HepG2 (cell line): ENCODE results near the gene LCTL. TPM values are rescaled to one million over a fixed set of nuclear protein-coding genes. Genes with fewer than 3 reads are reported as not detected.

Experiments used
- ATAC-seq: fragments of 200-7000 bp; cut with Tn5 transposase; 3 replicates; pipeline ENCODE4 v1.9.1; 2020; ENCODE audit warnings: mild to moderate bottlenecking, moderate library complexity
- BruUV-seq: library from RNA; stranded (reverse); fragments of 400-500 nt; replicated peaks from 2 replicates; lab custom pipeline; 2021; lab: Mats Ljungman, UMichigan
- CTCF ChIA-PET: fragments of 300-600 bp; formaldehyde crosslinking; extraction: SDS; loops from one replicate; lab custom pipeline; 2021; ENCODE audit warnings: low total read pairs, inconsistent platforms, low intra/inter-chr PET ratio; lab: Yijun Ruan, JAX
- POLR2A ChIA-PET: fragments of 350-600 bp; sonication (Branson Sonifier 250); formaldehyde crosslinking; loops from one replicate; lab custom pipeline; 2020; ENCODE audit warnings: antibody characterized with exemption, inconsistent platforms; lab: Yijun Ruan, JAX
- DNase-seq: peaks from one replicate; pipeline ENCODE4 v3.0.0-alpha.2; 2015; ENCODE audit warnings: low spot score
- FAIRE-seq: peaks from 3 replicates; lab custom pipeline; 2011; peaks lifted over from hg19 to GRCh38; lab: Jason Lieb, UNC
- H2AFZ ChIP-seq: one replicate; pipeline ENCODE4 v1.6.1; 2011; ENCODE audit warnings: low read length, inconsistent platforms
- H3K27ac ChIP-seq: fragments of 300-600 bp; 3 replicates; pipeline ENCODE4 v1.8.0; 2011; ENCODE audit warnings: mixed run types, mild to moderate bottlenecking, mixed read lengths, low read length, inconsistent platforms; ENCODE audit not compliant: insufficient read depth; ENCODE audit errors: extremely low read length
- H3K27me3 ChIP-seq, 2 experiments: fragments of 200-600 bp in 1 of 2; 2 replicates in 1 of 2; 3 replicates in 1 of 2; pipeline versions ENCODE4 v1.6.0 to v1.8.0; 2011; ENCODE audit warnings: low read length in 2 of 2, mild to moderate bottlenecking in 2 of 2, moderate library complexity in 2 of 2, inconsistent platforms in 1 of 2; ENCODE audit not compliant: insufficient read depth in 2 of 2, control insufficient read depth in 1 of 2
- H3K36me3 ChIP-seq, 2 experiments: fragments of 200-600 bp in 1 of 2; replicated peaks in 1 of 2; 2 replicates in 1 of 2; 3 replicates in 1 of 2; pipeline versions ENCODE4 v1.5.1 to v1.8.0; 2011; ENCODE audit warnings: low read length in 2 of 2, inconsistent platforms in 1 of 2; ENCODE audit not compliant: insufficient read depth in 2 of 2, control insufficient read depth in 1 of 2
- H3K4me1 ChIP-seq: 2 replicates; pipeline ENCODE4 v1.5.1; 2012; ENCODE audit warnings: low read length, inconsistent platforms; ENCODE audit not compliant: insufficient read depth
- H3K4me2 ChIP-seq: 2 replicates; pipeline ENCODE4 v1.6.0; 2011; ENCODE audit warnings: low read depth, low read length, inconsistent platforms
- H3K4me3 ChIP-seq, 3 experiments: fragments of 200-600 bp in 1 of 3; sonication (generic), shearing (Covaris generic) in 1 of 3; replicated peaks in 1 of 3; 2 replicates each; pipeline ENCODE4 v1.5.1; 2011 to 2016; ENCODE audit warnings: low read length in 3 of 3, inconsistent platforms in 2 of 3, low read depth in 2 of 3, mild to moderate bottlenecking in 2 of 3, control low read depth in 1 of 3, mixed read lengths in 1 of 3; ENCODE audit not compliant: insufficient read depth in 1 of 3
- H3K79me2 ChIP-seq: one replicate; pipeline ENCODE4 v1.6.1; 2011; ENCODE audit warnings: low read length, inconsistent platforms; ENCODE audit not compliant: insufficient read depth
- H3K9ac ChIP-seq: 2 replicates; pipeline ENCODE4 v1.6.0; 2011; ENCODE audit warnings: mild to moderate bottlenecking, low read depth, low read length, inconsistent platforms; ENCODE audit not compliant: insufficient read depth
- H3K9me3 ChIP-seq: 2 replicates; pipeline ENCODE4 v1.5.1; 2012; ENCODE audit warnings: mild to moderate bottlenecking, low read length
- H4K20me1 ChIP-seq: 2 replicates; pipeline ENCODE4 v1.6.0; 2011; ENCODE audit warnings: inconsistent platforms, mild to moderate bottlenecking, low read length, moderate library complexity; ENCODE audit not compliant: insufficient read depth
- AFF4 ChIP-seq: sonication (generic); formaldehyde crosslinking; IDR thresholded peaks from 2 replicates; pipeline ENCODE4 v1.4.0; 2020; ENCODE audit warnings: missing genetic modification reagents
- CHCHD3 ChIP-seq: sonication (generic); formaldehyde crosslinking; IDR thresholded peaks from 2 replicates; pipeline ENCODE4 v1.8.0; 2022; ENCODE audit warnings: mild to moderate bottlenecking, missing genetic modification reagents, moderate library complexity
- ETV5 ChIP-seq: IDR thresholded peaks from 2 replicates; pipeline ENCODE4 v1.6.1; 2018; ENCODE audit warnings: missing biosample characterization, missing genetic modification reagents, inconsistent platforms, borderline replicate concordance
- MLLT10 ChIP-seq: sonication (generic); formaldehyde crosslinking; IDR thresholded peaks from 2 replicates; pipeline ENCODE4 v1.4.0; 2020; ENCODE audit warnings: missing genetic modification reagents
- PITX1 ChIP-seq: sonication (generic); formaldehyde crosslinking; IDR thresholded peaks from 2 replicates; pipeline ENCODE4 v1.5.1; 2020; ENCODE audit warnings: mild to moderate bottlenecking, missing genetic modification reagents
- POGZ ChIP-seq: sonication (generic); formaldehyde crosslinking; IDR thresholded peaks from 2 replicates; pipeline ENCODE4 v1.4.0; 2020; ENCODE audit warnings: mild to moderate bottlenecking, missing genetic modification reagents
- REL ChIP-seq: sonication (generic); formaldehyde crosslinking; conservative IDR thresholded peaks from 2 replicates; pipeline ENCODE4 v1.8.0; 2022; ENCODE audit warnings: mild to moderate bottlenecking, missing genetic modification reagents, moderate library complexity
- SCMH1 ChIP-seq: sonication (generic); formaldehyde crosslinking; IDR thresholded peaks from 2 replicates; pipeline ENCODE4 v1.9.0; 2021; ENCODE audit warnings: missing genetic modification reagents, mild to moderate bottlenecking, borderline replicate concordance
- ZNF629 ChIP-seq: sonication (generic); formaldehyde crosslinking; conservative IDR thresholded peaks from 2 replicates; pipeline ENCODE4 v1.5.0; 2020; ENCODE audit warnings: missing genetic modification reagents
- ZNF782 ChIP-seq: sonication (generic); formaldehyde crosslinking; IDR thresholded peaks from 2 replicates; pipeline ENCODE4 v1.4.0; 2020; ENCODE audit warnings: missing genetic modification reagents, mild to moderate bottlenecking, borderline replicate concordance
- WGBS: methylation state at CpG from one replicate; pipeline ENCODE4 v1.1.6; 2017; ENCODE audit warnings: low lambda C conversion rate; 5-methylcytosine and 5-hydroxymethylcytosine counted together
- in situ Hi-C: cut with HindIII; loops from 2 replicates; pipeline ENCODE4 v1.10.0; 2017; ENCODE audit warnings: low pct_unique_long_range_greater_than_20kb; ENCODE audit not compliant: extremely low pct_ligation_motif_present
- intact Hi-C: fragments of 100-400 bp; cut with micrococcal nuclease; formaldehyde crosslinking; loops from one replicate; pipeline ENCODE4 v1.10.0; 2022; ENCODE audit not compliant: unreplicated experiment
- polyA plus RNA-seq, 8 experiments: library from polyadenylated mRNA; depleted of rRNA in 3 of 8; stranded (reverse) in 7 of 8; unstranded in 1 of 8; fragments of >200 nt; fragmentation: Illumina TruSeq in 4 of 8; extraction: Trizol in 4 of 8; gene quantifications; 2 replicates each; pipeline versions ENCODE4 v1.2.1 to v1.2.3, GENCODE V29; 2011 to 2016; ENCODE audit warnings: low read depth in 4 of 8, missing spikeins in 1 of 8, mixed read lengths in 1 of 8; ENCODE audit not compliant: insufficient read depth in 1 of 8
- total RNA-seq, 5 experiments: library from RNA; depleted of rRNA; stranded (reverse); fragments of >200 nt; fragmentation: Illumina TruSeq; extraction: Trizol; gene quantifications; 2 replicates each; pipeline ENCODE4 v1.2.3, GENCODE V29; 2016; ENCODE audit warnings: low read depth in 1 of 5

LCTL gene
- total and polyA plus RNA-seq, 2 of the 13 experiments (the other 11 are each of a cell fraction or from before 2014, with no cell fraction given) = 0.96 to 1.4 TPM

- FAIRE-seq (no peak), ATAC-seq (no peak), DNase-seq (no peak)
- H4K20me1 ChIP-seq = no peaks in the 10 kb centered on the region
- no peak overlapping the region for H3K4me2 ChIP-seq
- H3K4me1 ChIP-seq = peaks cover 31% of the 10 kb centered on the region
- H3K36me3 ChIP-seq = no peaks in the 10 kb centered on the region
- in situ Hi-C loops = loop anchor here (5.0 kb wide), 1 partner anchor 163 kb away; no protein-coding TSS in a partner anchor
- ChIA-PET POLR2A (no interaction called here), CTCF (no interaction called here)
- no peaks in the 10 kb centered on the region for H3K79me2 ChIP-seq
- H3K4me3 ChIP-seq = no peak overlapping the region
- no TSS peak for BruUV-seq
- no peak overlapping the region for H3K27ac ChIP-seq
- WGBS = 76% methylated on average over 3 of the region's 5 CpGs
- H2AFZ ChIP-seq = no peak overlapping the region
- intact Hi-C loops = no loop called here
- TF ChIP-seq SCMH1 (CRISPR knock-in tag) = no peak
- peak; percentile 49; the same call in 1 of the 2 replicates for TF ChIP-seq ZNF629 (CRISPR knock-in tag)
- no peak for TF ChIP-seq CHCHD3
- H3K9me3 ChIP-seq = no peaks in the 10 kb centered on the region
- no peak overlapping the region for H3K9ac ChIP-seq
- H3K27me3 ChIP-seq = peaks cover 0 to 2% of the 10 kb centered on the region in 2 experiments; a peak in 2 of 5 replicates
Observed at GRCh38 chr15:66614456-66614855, 48.7 kb upstream of the LCTL start.

- H3K79me2 ChIP-seq = no peaks in the 10 kb centered on the region
- no TSS peak for BruUV-seq
- 100% methylated on average over 3 of the region's 3 CpGs for WGBS
- no peaks in the 10 kb centered on the region for H3K9me3 ChIP-seq
- FAIRE-seq = no peak
- no peak for DNase-seq
- TF ChIP-seq ETV5 (no peak), MLLT10 (no peak), ZNF782 (CRISPR knock-in tag) (no peak), REL (CRISPR knock-in tag) (no peak), POGZ (CRISPR knock-in tag) (no peak), AFF4 (CRISPR knock-in tag) (no peak), PITX1 (CRISPR knock-in tag) (no peak)
- no peaks in the 10 kb centered on the region for H3K36me3 ChIP-seq
- in situ Hi-C loops (loop anchor here (5.0 kb wide), 1 partner anchor 164 kb away; no protein-coding TSS in a partner anchor), intact Hi-C loops (no loop called here)
- H3K27me3 ChIP-seq = peaks cover 0 to 2% of the 10 kb centered on the region in 2 experiments; a peak in 2 of 5 replicates
- no peak overlapping the region for H3K4me2 ChIP-seq
- ChIA-PET POLR2A (no interaction called here), CTCF (no interaction called here)
- H3K9ac ChIP-seq = no peak overlapping the region
- H3K4me1 ChIP-seq = peaks cover 28% of the 10 kb centered on the region
- H3K27ac ChIP-seq = no peak overlapping the region
- H3K4me3 ChIP-seq = no peak overlapping the region
- H4K20me1 ChIP-seq = no peaks in the 10 kb centered on the region
- H2AFZ ChIP-seq = no peak overlapping the region
- ATAC-seq = no peak
Observed at GRCh38 chr15:66613743-66614142, 47.9 kb upstream of the LCTL start.
